K562 (cell line): ENCODE measurements around the gene SFMBT2. TPM values are rescaled to one million over a fixed set of nuclear protein-coding genes. Genes with fewer than 3 reads are reported as not detected.

ENCODE experiments used
- ATAC-seq: fragments of 200-7000 bp; cut with Tn5 transposase; 3 replicates; pipeline ENCODE4 v1.9.1; 2020; ENCODE audit warnings: moderate library complexity
- BruUV-seq: library from RNA; stranded (reverse); fragments of 400-500 nt; replicated peaks from 2 replicates; lab custom pipeline; 2021; lab: Mats Ljungman, UMichigan
- CTCF ChIA-PET: fragments of 300-600 bp; formaldehyde crosslinking; extraction: SDS; loops from one replicate; lab custom pipeline; 2021; ENCODE audit warnings: low intra/inter-chr PET ratio; lab: Yijun Ruan, JAX
- POLR2A ChIA-PET: fragments of 300-600, 350-650 bp; sonication (Branson Sonifier 250); formaldehyde crosslinking; extraction: SDS; loops from one replicate; lab custom pipeline; 2021; ENCODE audit warnings: antibody characterized with exemption, inconsistent platforms; lab: Yijun Ruan, JAX
- DNase-seq, 4 experiments: peaks; one replicate each; pipeline versions ENCODE4 v3.0.0 to v3.0.0-alpha.2; 2011 to 2018; ENCODE audit warnings: low spot score in 3 of 4, mixed read lengths in 3 of 4; ENCODE audit errors: extremely low read depth in 1 of 4
- FAIRE-seq: peaks from 2 replicates; lab custom pipeline; 2011; peaks lifted over from hg19 to GRCh38; lab: Jason Lieb, UNC
- H2AFZ ChIP-seq: 2 replicates; pipeline ENCODE4 v1.6.0; 2011; ENCODE audit warnings: low read depth, low read length, control low read depth, inconsistent platforms
- H3K27ac ChIP-seq: fragments of 200-600 bp; 3 replicates; pipeline ENCODE4 v1.8.0; 2011; ENCODE audit warnings: low read depth, mild to moderate bottlenecking, control low read depth, inconsistent platforms, low read length, moderate library complexity, mixed read lengths; ENCODE audit errors: extremely low read depth
- H3K27me3 ChIP-seq, 2 experiments: fragments of 300-600 bp in 1 of 2; 2 replicates in 1 of 2; 3 replicates in 1 of 2; pipeline versions ENCODE4 v1.6.0 to v1.8.0; 2011; ENCODE audit warnings: inconsistent platforms in 2 of 2, low read length in 2 of 2, mild to moderate bottlenecking in 1 of 2, mixed read lengths in 1 of 2, moderate library complexity in 1 of 2; ENCODE audit not compliant: control insufficient read depth in 2 of 2, insufficient read depth in 2 of 2
- H3K36me3 ChIP-seq: fragments of 300-600 bp; 3 replicates; pipeline ENCODE4 v1.8.0; 2011; ENCODE audit warnings: mild to moderate bottlenecking, low read length, inconsistent platforms; ENCODE audit not compliant: control insufficient read depth, insufficient read depth
- H3K4me1 ChIP-seq, 2 experiments: fragments of 200-600 bp in 1 of 2; replicated peaks in 1 of 2; 2 replicates in 1 of 2; 3 replicates in 1 of 2; pipeline versions ENCODE4 v1.5.1 to v1.8.0; 2011; ENCODE audit warnings: inconsistent platforms in 2 of 2, low read length in 2 of 2, mild to moderate bottlenecking in 1 of 2, mixed read lengths in 1 of 2, moderate library complexity in 1 of 2; ENCODE audit not compliant: control insufficient read depth in 2 of 2, insufficient read depth in 2 of 2
- H3K4me2 ChIP-seq: 2 replicates; pipeline ENCODE4 v1.6.1; 2011; ENCODE audit warnings: low read length, control low read depth, inconsistent platforms, mixed read lengths; ENCODE audit not compliant: insufficient read depth
- H3K4me3 ChIP-seq: fragments of 200-600 bp; sonication (generic), shearing (Covaris generic); 2 replicates; pipeline ENCODE4 v1.5.1; 2016; ENCODE audit warnings: control low read depth, inconsistent platforms
- H3K79me2 ChIP-seq: fragments of 200-600 bp; 3 replicates; pipeline ENCODE4 v1.8.0; 2011; ENCODE audit warnings: low read length, inconsistent platforms; ENCODE audit not compliant: control insufficient read depth, insufficient read depth
- H3K9ac ChIP-seq, 2 experiments: 2 replicates each; pipeline versions ENCODE4 v1.6.0 to v1.6.1; 2011; ENCODE audit warnings: low read depth in 2 of 2, low read length in 2 of 2, control low read depth in 1 of 2, inconsistent platforms in 1 of 2, mild to moderate bottlenecking in 1 of 2, mixed read lengths in 1 of 2; ENCODE audit not compliant: insufficient read depth in 1 of 2
- H3K9me1 ChIP-seq: one replicate; pipeline ENCODE4 v1.6.0; 2011; ENCODE audit warnings: inconsistent platforms, mild to moderate bottlenecking, low read length, moderate library complexity; ENCODE audit not compliant: control insufficient read depth, insufficient read depth
- H3K9me3 ChIP-seq: replicated peaks from 2 replicates; pipeline ENCODE4 v1.5.1; 2011; ENCODE audit warnings: low read depth, low read length, inconsistent platforms; ENCODE audit not compliant: control insufficient read depth, insufficient read depth
- H4K20me1 ChIP-seq: replicated peaks from 2 replicates; pipeline ENCODE4 v1.6.1; 2011; ENCODE audit warnings: low read length, inconsistent platforms, mixed read lengths; ENCODE audit not compliant: control insufficient read depth, insufficient read depth
- ARID1B ChIP-seq: fragments of 450-650 bp; IDR thresholded peaks from 2 replicates; pipeline ENCODE4 v1.6.1; 2016; ENCODE audit warnings: antibody characterized with exemption, mild to moderate bottlenecking, inconsistent platforms
- EHMT2 ChIP-seq: fragments of 450-650 bp; IDR thresholded peaks from 2 replicates; pipeline ENCODE4 v1.6.1; 2018; ENCODE audit warnings: antibody characterized with exemption
- GTF2B ChIP-seq: IDR thresholded peaks from 2 replicates; pipeline ENCODE4 v1.6.1; 2011; ENCODE audit not compliant: insufficient read length; ENCODE audit errors: extremely low read depth
- KDM5B ChIP-seq: fragments of 200-600 bp; sonication (generic); IDR thresholded peaks from 2 replicates; pipeline ENCODE4 v1.6.1; 2012; ENCODE audit warnings: low read depth, mild to moderate bottlenecking, moderate library complexity, low read length, control low read depth, inconsistent platforms; ENCODE audit not compliant: insufficient replicate concordance
- ZNF121 ChIP-seq: sonication (generic); formaldehyde crosslinking; conservative IDR thresholded peaks from 2 replicates; pipeline ENCODE4 v1.8.0; 2022; ENCODE audit warnings: missing genetic modification reagents
- WGBS: fragments of 100-300 bp; shearing (Covaris generic); methylation state at CpG from one replicate; pipeline ENCODE4 v1.1.6; 2016; ENCODE audit warnings: low coverage, mixed read lengths; ENCODE audit not compliant: insufficient coverage; ENCODE audit errors: missing lambda C conversion rate; 5-methylcytosine and 5-hydroxymethylcytosine counted together
- in situ Hi-C: fragments of 300-500 bp; cut with MboI; formaldehyde crosslinking; loops from 4 replicates; pipeline ENCODE4 v1.15.0; 2018; ENCODE audit warnings: inconsistent platforms, mixed read lengths
- intact Hi-C: fragments of 100-400 bp; cut with micrococcal nuclease; formaldehyde crosslinking; loops from 2 replicates; pipeline ENCODE4 v1.14.2; 2022
- polyA plus RNA-seq, 8 experiments: library from polyadenylated mRNA; depleted of rRNA in 4 of 8; stranded (reverse) in 5 of 8; unstranded in 3 of 8; fragments of >200 nt; fragmentation: Nextera tagmentation in 2 of 8; fragmentation: Illumina TruSeq in 1 of 8; extraction: Ambion mirVana in 2 of 8; extraction: Trizol in 1 of 8; gene quantifications; 2 replicates each; pipeline versions ENCODE4 v1.2.1 to v1.2.3, GENCODE V29; 2011 to 2014; ENCODE audit warnings: inconsistent platforms in 1 of 8, missing spikeins in 1 of 8
- total RNA-seq, 7 experiments: library from RNA; depleted of rRNA in 6 of 7; stranded (reverse); fragments of >200 nt in 6 of 7; fragmentation: Illumina TruSeq in 2 of 7; extraction: Trizol in 2 of 7; gene quantifications; 2 replicates each; pipeline versions ENCODE4 v1.2.1 to v1.2.3, GENCODE V29; 2011 to 2021; ENCODE audit warnings: low replicate concordance in 1 of 7

SFMBT2 gene
- total and polyA plus RNA-seq, 9 of the 15 experiments (the other 6 are each of a cell fraction or from before 2014, with no cell fraction given): 1.2 to 13.6 (median 7.6) TPM

GRCh38 chr10:7380704-7381241 is 30.1 kb downstream of the SFMBT2 start:
- Histone ChIP-seq H3K9ac (no peak overlapping the region), H3K27me3 (no peaks in the 10 kb centered on the region), H3K9me1 (peaks cover 11% of the 10 kb centered on the region), H3K4me3 (no peak overlapping the region), H3K36me3 (peaks cover 42% of the 10 kb centered on the region), H4K20me1 (peaks cover 36% of the 10 kb centered on the region), H2AFZ (no peak overlapping the region), H3K9me3 (no peaks in the 10 kb centered on the region), H3K79me2 (peaks cover 37% of the 10 kb centered on the region)
- POLR2A ChIA-PET: no interaction called here
- no peak for DNase-seq
- intact Hi-C loops: no loop called here
- in situ Hi-C loops: no loop called here
- ATAC-seq: no peak
- 92% methylated on average over 5 of the region's 5 CpGs for WGBS
- BruUV-seq: no TSS peak
- TF ChIP-seq GTF2B: no peak
- TF ChIP-seq ARID1B: no peak
- TF ChIP-seq ZNF121: peak; percentile 40; the same call in 1 of the 2 replicates
- no peak for TF ChIP-seq EHMT2
- TF ChIP-seq KDM5B: no peak
- TF ChIP-seq, all 486 proteins: peak for 1
- no peak overlapping the region for H3K27ac ChIP-seq
- peaks cover 0 to 11% of the 10 kb centered on the region in 2 experiments; a peak in 3 of 5 replicates for H3K4me1 ChIP-seq
- H3K4me2 ChIP-seq: no peak overlapping the region
- CTCF ChIA-PET: no interaction called here
- no peak for FAIRE-seq
